DMS 273 treated with DMSO at 0.1 percent for 48 hours (cell line): Measurements from ENCODE around the gene DLEC1.
"Not testable (repeated sequence)": the region's sequence is repeated elsewhere in the genome, so short reads cannot be mapped to it uniquely, and the experiment has no call there.

Experiments used
- DNase-seq: peaks from one replicate; lab custom pipeline; 2025; lab: John Stamatoyannopoulos, UW

DLEC1 gene

GRCh38 chr3:38120693-38121450 is 81.9 kb downstream of the DLEC1 start:
- DNase-seq, result no peak

GRCh38 chr3:38121451-38121831 is 82.4 kb downstream of the DLEC1 start:
- no peak for DNase-seq

- DNase-seq, result no peak
These were observed 82.9 kb downstream of the DLEC1 start for GRCh38 chr3:38121832-38122461.

- no peak for DNase-seq
These were observed 83.8 kb downstream of the DLEC1 start for GRCh38 chr3:38122712-38123290.

- DNase-seq, result no peak
These were observed 85.5 kb downstream of the DLEC1 start for GRCh38 chr3:38124324-38125122.

- DNase-seq, result no peak
These were observed 86.5 kb downstream of the DLEC1 start for GRCh38 chr3:38125305-38126120.

- no peak for DNase-seq
These were observed 87.3 kb downstream of the DLEC1 start for GRCh38 chr3:38126121-38126892.

- no peak for DNase-seq
These were observed 88.7 kb downstream of the DLEC1 start for GRCh38 chr3:38127611-38128302.

GRCh38 chr3:38128303-38128655 is 89.3 kb downstream of the DLEC1 start:
- no peak for DNase-seq

- no peak for DNase-seq
These were observed 90.0 kb downstream of the DLEC1 start for GRCh38 chr3:38129058-38129457.

GRCh38 chr3:38130631-38131065 is 91.6 kb downstream of the DLEC1 start:
- no peak for DNase-seq

GRCh38 chr3:38131621-38132369 is 92.8 kb downstream of the DLEC1 start:
- no peak for DNase-seq

GRCh38 chr3:38133209-38133556 is 94.2 kb downstream of the DLEC1 start:
- DNase-seq, result no peak

GRCh38 chr3:38133557-38134405 is 94.8 kb downstream of the DLEC1 start:
- no peak for DNase-seq

GRCh38 chr3:38134517-38135143 is 95.6 kb downstream of the DLEC1 start:
- not testable (repeated sequence) for DNase-seq

- DNase-seq, result not testable (repeated sequence)
These were observed 96.7 kb downstream of the DLEC1 start for GRCh38 chr3:38135621-38136277.

GRCh38 chr3:38136393-38136776 is 97.4 kb downstream of the DLEC1 start:
- DNase-seq, result no peak
